Activated CD4-positive, alpha-beta memory T cell treated with anti-CD3 and anti-CD28 coated beads, Interleukin-2, amount 10 ng/mL, durations not matched to agents 7 days and 5 days (primary cell): ENCODE measurements around the gene TNRC6B. TPM values are rescaled to one million over a fixed set of nuclear protein-coding genes. Genes with fewer than 3 reads are reported as not detected.

Experiments used
- CTCF ChIA-PET: fragments of 350-600 bp; sonication (Branson Sonifier 250); formaldehyde crosslinking; loops from one replicate; lab custom pipeline; 2021; ENCODE audit warnings: antibody characterized with exemption, inconsistent platforms; lab: Charles Lee
- POLR2A ChIA-PET: fragments of 350-600 bp; sonication (Branson Sonifier 250); formaldehyde crosslinking; loops from one replicate; lab custom pipeline; 2021; ENCODE audit warnings: antibody characterized with exemption; lab: Charles Lee
- DNase-seq: peaks from one replicate; pipeline ENCODE4 v3.0.0-alpha.2; 2020
- H3K27ac Mint-ChIP-seq: one replicate; pipeline ENCODE4 v1.8.0; 2021; ENCODE audit warnings: mild to moderate bottlenecking, mixed read lengths
- H3K27me3 Mint-ChIP-seq: one replicate; pipeline ENCODE4 v1.8.0; 2021; ENCODE audit warnings: mixed read lengths
- H3K36me3 Mint-ChIP-seq: one replicate; pipeline ENCODE4 v1.8.0; 2021; ENCODE audit warnings: low read depth, mixed read lengths
- H3K4me1 Mint-ChIP-seq: one replicate; pipeline ENCODE4 v1.8.0; 2021; ENCODE audit warnings: mixed read lengths
- H3K4me3 Mint-ChIP-seq: one replicate; pipeline ENCODE4 v1.8.0; 2021; ENCODE audit warnings: mild to moderate bottlenecking, mixed read lengths
- H3K9me3 Mint-ChIP-seq: one replicate; pipeline ENCODE4 v1.8.0; 2021; ENCODE audit warnings: mixed read lengths
- total RNA-seq, 2 experiments: library from RNA; stranded (reverse); gene quantifications; one replicate each; pipeline ENCODE4 v1.2.3, GENCODE V29; 2021

The TNRC6B gene
- total RNA-seq, 2 experiments from 2014 or later = 51.0 to 55.0 TPM

DNA sequence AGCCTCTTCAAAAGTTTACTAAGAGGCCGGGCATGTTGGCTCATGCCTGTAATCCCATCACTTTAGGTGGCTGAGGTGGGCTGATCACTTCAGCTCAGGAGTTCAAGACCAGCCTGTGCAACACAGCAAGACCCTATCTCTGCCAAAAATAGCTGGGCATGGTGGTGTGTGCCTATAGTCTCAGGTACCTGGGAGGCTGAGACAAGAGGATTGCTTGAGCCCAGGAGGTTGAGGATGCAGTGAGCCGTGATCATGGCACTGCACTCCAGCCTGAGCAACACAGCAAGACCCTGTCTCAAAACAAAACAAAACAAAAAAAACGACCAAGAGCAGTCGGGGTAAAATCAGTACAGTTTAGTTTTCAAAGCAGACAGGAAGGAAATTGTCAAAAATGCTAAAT is 163.9 kb downstream of the TNRC6B start:
- peaks cover 18% of the 10 kb centered on the region for H3K36me3 Mint-ChIP-seq
- POLR2A ChIA-PET = interaction anchor here (0.7 to 2.4 kb wide), 2 partner anchors 15 to 532 kb away, joined by 3 to 6 read pairs; no protein-coding TSS in a partner anchor
- CTCF ChIA-PET = interaction anchor here (1.0 kb wide), 1 partner anchor 297 kb away, joined by 3 read pairs; no protein-coding TSS in a partner anchor
- H3K27ac Mint-ChIP-seq = peak overlapping the region; percentile 37
- no peaks in the 10 kb centered on the region for H3K27me3 Mint-ChIP-seq
- no peaks in the 10 kb centered on the region for H3K9me3 Mint-ChIP-seq
- H3K4me1 Mint-ChIP-seq = peaks cover 57% of the 10 kb centered on the region
- DNase-seq = no peak
- H3K4me3 Mint-ChIP-seq = no peak overlapping the region

DNA sequence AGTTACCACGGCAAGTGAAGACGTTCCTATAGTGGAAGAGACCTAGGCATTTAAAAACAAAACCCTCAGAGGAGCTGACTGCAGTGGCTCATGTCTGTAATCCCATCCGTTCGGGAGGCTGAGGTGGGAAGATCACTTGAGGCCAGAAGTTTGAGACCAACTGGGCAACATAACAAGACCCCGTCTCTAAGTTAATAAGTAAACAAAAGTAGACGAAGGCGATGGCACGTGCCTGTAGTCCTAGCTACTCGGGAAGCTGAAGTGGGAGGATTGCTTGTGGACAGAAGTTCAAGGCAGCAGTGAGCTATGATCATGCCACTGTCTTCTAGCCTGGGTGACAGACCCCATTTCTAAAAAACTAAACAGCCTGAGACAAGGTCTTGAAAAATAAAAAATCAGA is 164.8 kb downstream of the TNRC6B start:
- POLR2A ChIA-PET = interaction anchor here (0.7 kb wide), 1 partner anchor 18 kb away, joined by 4 read pairs; no protein-coding TSS in a partner anchor
- H3K36me3 Mint-ChIP-seq = peaks cover 17% of the 10 kb centered on the region
- no peak for DNase-seq
- H3K27ac Mint-ChIP-seq = peak overlapping the region; percentile 6
- H3K27me3 Mint-ChIP-seq = no peaks in the 10 kb centered on the region
- peaks cover 55% of the 10 kb centered on the region for H3K4me1 Mint-ChIP-seq
- CTCF ChIA-PET = interaction anchor here (1.0 kb wide), 1 partner anchor 298 kb away, joined by 3 read pairs; no protein-coding TSS in a partner anchor
- H3K9me3 Mint-ChIP-seq = no peaks in the 10 kb centered on the region
- no peak overlapping the region for H3K4me3 Mint-ChIP-seq

DNA sequence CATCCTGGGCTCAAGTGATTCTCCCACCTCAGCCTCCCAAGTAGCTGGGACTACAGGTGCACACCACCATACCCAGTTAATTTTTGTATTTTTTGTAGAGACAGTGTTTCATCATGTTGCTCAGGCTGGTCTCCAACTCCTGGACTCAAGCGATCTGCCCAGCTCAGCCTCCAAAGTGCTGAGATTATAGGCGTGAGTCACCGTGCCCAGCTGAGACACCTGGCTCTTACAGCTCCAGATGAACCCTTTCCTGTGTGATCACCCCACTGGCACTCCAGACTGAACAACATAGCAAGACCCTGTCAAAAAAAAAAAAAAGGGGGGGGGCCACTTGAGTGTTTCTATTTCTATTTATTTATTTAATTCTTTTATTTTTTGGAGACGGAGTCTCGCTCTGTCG is 167.5 kb downstream of the TNRC6B start:
- peak overlapping the region; percentile 96 for H3K27ac Mint-ChIP-seq

DNA sequence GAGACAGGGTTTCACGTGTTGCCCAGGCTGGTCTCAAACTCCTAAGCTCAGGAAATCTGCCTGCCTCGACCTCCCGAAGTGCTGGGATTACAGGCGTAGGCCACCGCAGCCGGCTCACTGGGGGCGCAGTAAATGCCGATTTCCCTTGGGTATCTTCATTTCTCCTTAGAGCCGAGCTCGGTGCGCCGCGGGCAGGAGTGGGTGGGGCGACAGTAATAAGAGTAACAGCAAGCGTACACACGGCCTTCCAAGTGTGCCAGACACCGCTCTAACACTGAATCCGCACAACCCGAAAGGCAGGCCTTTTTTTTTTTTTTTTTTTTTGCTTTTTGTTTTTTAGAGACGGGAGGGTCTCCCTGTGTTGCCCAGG is 168.1 kb downstream of the TNRC6B start:
- ChIA-PET POLR2A (interaction anchor here (0.7 to 5.8 kb wide), 25 partner anchors 11 to 321 kb away, joined by 3 to 121 read pairs (median 6); partner anchors contain the start of gene TNRC6B), CTCF (interaction anchor here (0.7 to 5.5 kb wide), 13 partner anchors 18 to 1601 kb away, joined by 3 to 49 read pairs (median 4); partner anchors contain the start of gene TNRC6B)
- Mint-ChIP-seq H3K27ac (peak overlapping the region; percentile 96), H3K4me1 (peaks cover 53% of the 10 kb centered on the region), H3K36me3 (peaks cover 25% of the 10 kb centered on the region), H3K27me3 (no peaks in the 10 kb centered on the region), H3K9me3 (no peaks in the 10 kb centered on the region), H3K4me3 (peak overlapping the region; percentile 88)
- DNase-seq = peak; percentile 62

More for the DNA sequence above, 167.5 kb downstream of the TNRC6B start:
- CTCF ChIA-PET = interaction anchor here (0.6 to 5.5 kb wide), 13 partner anchors 18 to 1601 kb away, joined by 3 to 49 read pairs (median 3); partner anchors contain the start of gene TNRC6B
- POLR2A ChIA-PET = interaction anchor here (0.7 to 5.8 kb wide), 18 partner anchors 10 to 320 kb away, joined by 3 to 121 read pairs (median 12); partner anchors contain the start of gene TNRC6B
- Mint-ChIP-seq H3K4me3 (peak overlapping the region; percentile 88), H3K36me3 (peaks cover 25% of the 10 kb centered on the region), H3K9me3 (no peaks in the 10 kb centered on the region), H3K4me1 (peaks cover 54% of the 10 kb centered on the region), H3K27me3 (no peaks in the 10 kb centered on the region)
- peak; percentile 52 for DNase-seq

DNA sequence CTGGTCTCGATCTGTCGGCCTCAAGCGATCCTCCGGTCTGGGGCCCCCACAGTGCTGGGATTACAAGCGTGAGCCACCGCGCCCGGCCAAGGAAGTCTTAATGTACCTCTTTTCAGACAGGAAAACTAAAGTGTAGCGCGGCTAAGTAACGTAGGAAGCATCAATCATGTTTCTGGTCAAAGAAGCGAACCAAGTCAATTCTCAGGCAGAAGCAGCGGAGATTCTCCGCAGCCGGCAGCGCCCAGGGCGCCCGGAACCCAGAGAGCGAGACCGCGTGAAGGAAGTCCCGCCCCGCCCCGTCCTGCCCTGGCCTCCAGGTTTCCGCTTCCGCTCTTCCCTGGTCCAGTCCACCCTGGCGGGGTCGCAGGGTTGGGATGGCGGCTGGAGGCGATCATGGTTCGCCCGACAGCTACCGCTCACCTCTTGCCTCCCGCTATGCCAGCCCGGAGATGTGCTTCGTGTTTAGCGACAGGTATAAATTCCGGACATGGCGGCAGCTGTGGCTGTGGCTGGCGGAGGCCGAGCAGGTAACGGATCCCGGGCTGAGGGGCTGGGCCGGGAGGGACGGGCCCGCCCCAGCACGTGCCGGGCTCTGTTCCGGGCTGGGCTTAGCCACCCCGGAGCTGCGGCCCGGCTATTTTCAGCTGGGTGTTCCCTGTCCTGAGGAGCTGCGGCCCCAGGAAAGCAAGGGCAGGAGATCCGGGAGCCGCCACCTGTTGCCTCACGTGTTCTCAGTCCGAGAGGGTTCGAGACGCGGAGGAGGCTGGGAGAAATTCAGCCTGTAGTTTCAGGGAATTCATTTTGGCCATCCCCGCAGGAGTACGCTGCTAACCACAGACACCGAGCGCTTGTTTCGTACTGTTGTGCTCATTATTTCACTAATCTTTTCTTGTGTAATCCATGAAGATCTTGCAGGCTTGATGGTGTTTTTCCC is 168.7 kb downstream of the TNRC6B start, which contains the start of gene ADSL:
ADSL (plus strand) TSS at position 316 of the 934 bp plus-strand sequence; CDS start at position 375, 59 bp downstream.
- Mint-ChIP-seq H3K27me3 (no peaks in the 10 kb centered on the region), H3K36me3 (peaks cover 25% of the 10 kb centered on the region), H3K9me3 (no peaks in the 10 kb centered on the region), H3K4me1 (peaks cover 50% of the 10 kb centered on the region), H3K4me3 (peak within 1 kb of the TSS; percentile 88), H3K27ac (peak within 1 kb of the TSS; percentile 96)
- DNase-seq = peak; percentile 88
- ChIA-PET POLR2A (interaction anchor here (0.6 to 5.8 kb wide), 40 partner anchors 11 to 326 kb away, joined by 3 to 121 read pairs (median 4); partner anchors contain the start of gene TNRC6B), CTCF (interaction anchor here (0.7 to 5.5 kb wide), 23 partner anchors 23 to 1600 kb away, joined by 3 to 49 read pairs (median 5); partner anchors contain the start of gene TNRC6B)

DNA sequence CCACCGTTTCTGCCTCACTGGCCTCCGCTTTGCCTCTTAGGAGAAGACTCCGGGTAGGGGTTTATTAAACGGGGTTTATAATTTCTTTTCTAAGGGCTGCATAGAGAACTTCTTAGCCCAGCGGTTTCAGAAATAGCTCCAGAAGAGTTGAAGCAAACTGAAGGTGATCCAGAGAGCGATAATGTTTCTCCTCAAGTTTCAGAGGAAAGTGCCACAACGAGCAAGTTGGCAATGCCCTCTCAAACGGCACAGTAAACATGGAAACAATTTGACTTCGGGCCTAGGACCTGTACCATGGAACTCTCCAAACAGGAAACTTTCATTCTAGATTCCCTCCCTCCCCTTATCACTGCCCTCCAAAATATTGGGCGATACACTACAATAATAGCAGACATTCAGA is 169.6 kb downstream of the TNRC6B start:
- Mint-ChIP-seq H3K27me3 (no peaks in the 10 kb centered on the region), H3K9me3 (no peaks in the 10 kb centered on the region), H3K4me1 (peaks cover 41% of the 10 kb centered on the region), H3K36me3 (peaks cover 30% of the 10 kb centered on the region), H3K4me3 (peak overlapping the region; percentile 88), H3K27ac (peak overlapping the region; percentile 96)
- ChIA-PET POLR2A (interaction anchor here (0.6 to 5.8 kb wide), 31 partner anchors 10 to 552 kb away, joined by 3 to 121 read pairs (median 4); partner anchors contain the start of gene TNRC6B), CTCF (interaction anchor here (0.7 to 5.5 kb wide), 41 partner anchors 8 to 853 kb away, joined by 3 to 49 read pairs (median 4); partner anchors contain the start of genes ST13 and TNRC6B)
- DNase-seq = no peak

DNA sequence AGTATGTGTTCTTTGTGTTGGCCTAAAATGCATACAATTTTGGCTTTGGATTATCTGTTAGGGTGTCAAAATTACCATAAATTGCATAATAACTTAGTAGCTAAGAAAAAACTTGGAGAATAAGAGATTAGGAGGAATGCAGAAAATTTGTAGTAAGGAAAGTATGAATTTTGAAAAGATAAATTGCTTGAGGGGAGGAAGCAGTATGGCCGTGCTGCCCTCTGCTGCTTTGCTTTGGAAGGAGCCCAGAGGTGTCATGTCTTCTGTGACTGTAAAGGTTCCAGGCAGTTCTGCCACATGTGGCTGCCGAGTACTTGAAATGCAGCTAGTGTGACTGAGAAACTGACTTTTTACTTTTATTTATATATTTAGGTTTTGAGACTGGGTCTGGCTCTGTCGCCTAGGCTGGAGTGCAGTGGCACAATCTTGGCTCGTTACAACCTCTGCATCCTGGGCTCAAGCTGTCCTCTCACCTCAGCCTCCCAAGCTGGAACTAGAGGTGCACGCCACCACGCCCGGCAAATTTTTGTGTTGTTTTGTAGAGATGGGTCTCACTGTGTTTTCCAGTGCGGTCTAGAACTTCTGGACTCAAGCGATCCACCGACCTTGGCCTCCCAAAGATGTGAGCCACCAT is 170.4 kb downstream of the TNRC6B start:
- DNase-seq = peak; percentile 77
- ChIA-PET CTCF (interaction anchor here (0.6 to 5.5 kb wide), 56 partner anchors 9 to 949 kb away, joined by 3 to 49 read pairs (median 4); partner anchors contain the start of genes ST13, TAB1 and TNRC6B), POLR2A (interaction anchor here (0.9 to 5.8 kb wide), 21 partner anchors 10 to 551 kb away, joined by 3 to 121 read pairs (median 6); partner anchors contain the start of gene TNRC6B)
- H3K4me1 Mint-ChIP-seq = peaks cover 33% of the 10 kb centered on the region
- peaks cover 36% of the 10 kb centered on the region for H3K36me3 Mint-ChIP-seq
- H3K4me3 Mint-ChIP-seq = peak overlapping the region; percentile 88
- H3K9me3 Mint-ChIP-seq = no peaks in the 10 kb centered on the region
- H3K27me3 Mint-ChIP-seq = no peaks in the 10 kb centered on the region
- peak overlapping the region; percentile 96 for H3K27ac Mint-ChIP-seq

DNA sequence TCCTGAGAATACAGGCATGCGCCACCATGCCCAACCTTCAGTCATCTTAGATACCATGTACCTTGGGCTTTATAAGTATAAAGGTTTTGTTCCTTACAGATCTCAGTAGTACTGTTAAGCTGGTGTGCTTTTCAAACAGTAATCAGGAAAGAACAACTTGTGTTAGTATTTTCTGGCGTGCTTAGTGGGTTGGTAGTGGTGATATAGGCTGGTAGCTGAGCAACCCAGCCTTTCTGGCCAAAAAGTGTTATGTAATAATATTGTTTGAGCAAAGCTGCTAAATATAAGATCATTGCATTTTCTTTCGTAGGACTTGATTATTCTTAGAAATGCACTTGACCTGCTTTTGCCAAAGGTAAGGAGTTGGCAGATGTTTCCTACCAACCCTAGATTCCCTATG is 175.0 kb downstream of the TNRC6B start:
- no peaks in the 10 kb centered on the region for H3K9me3 Mint-ChIP-seq
- DNase-seq = no peak
- H3K4me1 Mint-ChIP-seq = peaks cover 15% of the 10 kb centered on the region
- H3K27ac Mint-ChIP-seq = no peak overlapping the region
- POLR2A ChIA-PET = interaction anchor here (0.7 to 1.1 kb wide), 5 partner anchors 14 to 309 kb away, joined by 3 to 4 read pairs (median 3); no protein-coding TSS in a partner anchor
- no peaks in the 10 kb centered on the region for H3K27me3 Mint-ChIP-seq
- CTCF ChIA-PET = no interaction called here
- H3K4me3 Mint-ChIP-seq = no peak overlapping the region
- H3K36me3 Mint-ChIP-seq = peaks cover 50% of the 10 kb centered on the region

DNA sequence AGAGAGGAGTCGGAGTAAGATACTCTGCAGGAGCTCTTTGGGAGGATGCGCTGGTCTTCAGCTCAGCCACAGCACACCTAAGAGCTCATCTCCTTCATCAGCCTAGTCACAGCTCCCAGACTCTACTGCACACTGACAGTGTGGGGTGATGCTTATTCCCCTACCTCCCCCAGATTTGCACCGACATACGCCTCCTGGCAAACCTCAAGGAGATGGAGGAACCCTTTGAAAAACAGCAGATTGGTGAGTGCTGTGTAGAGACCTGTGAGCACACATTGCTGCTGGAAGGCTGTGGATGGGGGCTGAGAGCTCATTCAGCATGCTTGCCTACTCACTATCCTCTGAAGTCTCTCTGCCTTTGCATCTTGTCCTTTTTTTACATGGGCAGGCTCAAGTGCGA is 183.4 kb downstream of the TNRC6B start:
- CTCF ChIA-PET = no interaction called here

DNA sequence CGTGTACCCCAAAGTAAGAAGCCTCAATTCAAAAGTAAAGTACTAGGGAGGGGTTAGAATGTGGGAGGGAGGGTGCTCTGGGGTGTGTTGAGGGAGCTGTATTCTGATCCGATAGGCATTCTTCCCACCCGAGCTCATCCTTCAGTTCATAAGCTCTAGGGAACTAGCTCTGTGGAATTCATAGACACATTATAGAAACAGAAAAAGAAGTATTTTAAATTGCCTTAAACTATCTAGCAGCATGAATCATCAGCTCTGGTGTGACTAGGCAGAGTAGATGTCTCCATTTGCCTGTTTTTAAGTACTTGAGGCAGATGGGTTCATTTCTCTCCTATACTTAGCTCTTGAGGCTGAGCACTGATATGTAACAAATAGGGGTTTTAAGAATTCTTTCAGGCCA is 185.3 kb downstream of the TNRC6B start:
- ChIA-PET POLR2A (interaction anchor here (1.1 kb wide), 1 partner anchor 99 kb away, joined by 3 read pairs; no protein-coding TSS in a partner anchor), CTCF (interaction anchor here (0.6 kb wide), 1 partner anchor 414 kb away, joined by 3 read pairs; no protein-coding TSS in a partner anchor)
- DNase-seq = no peak
- no peaks in the 10 kb centered on the region for H3K27me3 Mint-ChIP-seq
- H3K9me3 Mint-ChIP-seq = no peaks in the 10 kb centered on the region
- peaks cover 88% of the 10 kb centered on the region for H3K36me3 Mint-ChIP-seq
- peaks cover 2% of the 10 kb centered on the region for H3K4me1 Mint-ChIP-seq
- H3K27ac Mint-ChIP-seq = no peak overlapping the region
- no peak overlapping the region for H3K4me3 Mint-ChIP-seq

More for the DNA sequence above, 183.4 kb downstream of the TNRC6B start:
- POLR2A ChIA-PET = interaction anchor here (1.3 kb wide), 1 partner anchor 13 kb away, joined by 3 read pairs; no protein-coding TSS in a partner anchor
- Mint-ChIP-seq H3K27me3 (no peaks in the 10 kb centered on the region), H3K4me1 (peaks cover 2% of the 10 kb centered on the region), H3K36me3 (peaks cover 80% of the 10 kb centered on the region), H3K27ac (no peak overlapping the region), H3K9me3 (no peaks in the 10 kb centered on the region), H3K4me3 (no peak overlapping the region)
- DNase-seq = no peak

DNA sequence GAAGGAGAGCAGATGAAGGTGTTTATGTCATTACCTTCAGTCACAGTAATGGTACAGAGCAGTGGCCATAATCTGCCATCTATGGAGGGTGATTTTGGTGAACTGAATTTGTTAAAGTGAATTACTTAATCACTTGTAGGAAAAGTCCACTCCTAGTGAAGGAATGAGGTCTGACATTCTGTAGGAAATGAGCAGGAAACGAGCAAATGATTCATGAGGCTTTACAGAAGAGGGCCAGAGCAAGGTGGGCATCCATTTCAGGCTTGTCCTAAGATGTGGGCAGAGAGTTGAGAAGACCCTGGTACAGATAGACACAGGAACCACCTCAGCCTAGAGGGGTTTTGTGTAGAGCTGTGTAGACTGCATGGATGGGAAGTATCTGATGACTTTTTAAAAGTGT is 186.7 kb downstream of the TNRC6B start:
- Mint-ChIP-seq H3K4me3 (no peak overlapping the region), H3K27ac (no peak overlapping the region)
- POLR2A ChIA-PET = no interaction called here

More for the DNA sequence above, 186.7 kb downstream of the TNRC6B start:
- Mint-ChIP-seq H3K4me1 (peaks cover 2% of the 10 kb centered on the region), H3K27me3 (no peaks in the 10 kb centered on the region), H3K9me3 (no peaks in the 10 kb centered on the region), H3K36me3 (peaks cover 78% of the 10 kb centered on the region)
- CTCF ChIA-PET = no interaction called here
- DNase-seq = no peak
